DOHH2 (cell line): ENCODE data around the gene DRC3.

Experiments used
- H3F3A ChIP-seq: fragments of 200-600 bp; sonication (generic), shearing (Covaris generic); 2 replicates; pipeline ENCODE4 v1.6.0; 2016; ENCODE audit warnings: antibody characterized with exemption, mild to moderate bottlenecking; ENCODE audit not compliant: control insufficient read depth, insufficient read depth
- H3K27ac ChIP-seq: fragments of 200-600 bp; sonication (generic); 2 replicates; pipeline ENCODE4 v1.5.1; 2014; ENCODE audit warnings: low read depth, mild to moderate bottlenecking, low read length, moderate library complexity
- H3K27me3 ChIP-seq: fragments of 200-600 bp; sonication (generic); 2 replicates; pipeline ENCODE4 v1.6.1; 2014; ENCODE audit warnings: mild to moderate bottlenecking, low read length, mixed read lengths; ENCODE audit not compliant: control insufficient read depth
- H3K36me3 ChIP-seq: fragments of 200-600 bp; sonication (generic); 2 replicates; pipeline ENCODE4 v1.6.1; 2014; ENCODE audit warnings: mild to moderate bottlenecking, low read length, moderate library complexity, mixed read lengths; ENCODE audit not compliant: control insufficient read depth
- H3K4me1 ChIP-seq: fragments of 200-600 bp; sonication (generic); 2 replicates; pipeline ENCODE4 v1.6.1; 2014; ENCODE audit warnings: mild to moderate bottlenecking, low read length, mixed read lengths; ENCODE audit not compliant: control insufficient read depth
- H3K4me2 ChIP-seq: fragments of 200-600 bp; sonication (generic); 2 replicates; pipeline ENCODE4 v1.6.0; 2014; ENCODE audit warnings: mild to moderate bottlenecking, low read length, moderate library complexity
- H3K4me3 ChIP-seq: fragments of 200-600 bp; sonication (generic); 2 replicates; pipeline ENCODE4 v1.5.1; 2014; ENCODE audit warnings: mild to moderate bottlenecking, low read length, mixed read lengths
- H3K79me2 ChIP-seq: fragments of 200-600 bp; sonication (generic); 2 replicates; pipeline ENCODE4 v1.6.1; 2014; ENCODE audit warnings: mild to moderate bottlenecking, low read length, mixed read lengths; ENCODE audit not compliant: control insufficient read depth
- H3K9me2 ChIP-seq: fragments of 200-600 bp; sonication (generic); replicated peaks from 2 replicates; pipeline ENCODE4 v1.6.1; 2014; ENCODE audit warnings: mild to moderate bottlenecking, low read length, mixed read lengths; ENCODE audit not compliant: control insufficient read depth
- H3K9me3 ChIP-seq: fragments of 200-600 bp; sonication (generic); 2 replicates; pipeline ENCODE4 v1.6.1; 2014; ENCODE audit warnings: antibody characterized with exemption, low read length, mixed read lengths; ENCODE audit not compliant: control insufficient read depth, insufficient read depth
- H4K20me1 ChIP-seq: fragments of 200-600 bp; sonication (generic); 2 replicates; pipeline ENCODE4 v1.6.0; 2014; ENCODE audit warnings: low read depth, mild to moderate bottlenecking, antibody characterized with exemption, low read length, moderate library complexity; ENCODE audit not compliant: control insufficient read depth, insufficient read depth
- CTCF ChIP-seq: fragments of 200-600 bp; sonication (generic); IDR thresholded peaks from one replicate; pipeline ENCODE4 v1.5.1; 2014; ENCODE audit warnings: antibody characterized with exemption, mild to moderate bottlenecking, low read depth, low read length; ENCODE audit not compliant: poor library complexity, severe bottlenecking
- EZH2phosphoT487 ChIP-seq: fragments of 200-600 bp; sonication (generic); IDR thresholded peaks from 2 replicates; pipeline ENCODE4 v1.6.1; 2017; ENCODE audit warnings: borderline replicate concordance, mild to moderate bottlenecking, antibody characterized with exemption, low read length, moderate library complexity, mixed read lengths

DRC3 gene

GRCh38 chr17:18005496-18005895 lies 32.8 kb downstream of the DRC3 start:
- Histone ChIP-seq H3K27ac (no peak overlapping the region), H3K79me2 (no peaks in the 10 kb centered on the region), H3K4me3 (no peak overlapping the region), H3K4me2 (no peak overlapping the region), H3F3A (no peaks in the 10 kb centered on the region), H3K27me3 (no peaks in the 10 kb centered on the region), H3K9me3 (no peaks in the 10 kb centered on the region), H3K4me1 (no peaks in the 10 kb centered on the region), H3K9me2 (no peaks in the 10 kb centered on the region), H3K36me3 (no peaks in the 10 kb centered on the region), H4K20me1 (no peaks in the 10 kb centered on the region)
- TF ChIP-seq CTCF (no peak), EZH2phosphoT487 (no peak)

- Histone ChIP-seq H3K79me2 (no peaks in the 10 kb centered on the region), H3K27ac (no peak overlapping the region), H3K9me3 (no peaks in the 10 kb centered on the region), H4K20me1 (no peaks in the 10 kb centered on the region), H3K4me1 (no peaks in the 10 kb centered on the region), H3K9me2 (no peaks in the 10 kb centered on the region), H3K36me3 (no peaks in the 10 kb centered on the region), H3K4me3 (no peak overlapping the region), H3K4me2 (no peak overlapping the region), H3K27me3 (no peaks in the 10 kb centered on the region), H3F3A (no peaks in the 10 kb centered on the region)
- TF ChIP-seq EZH2phosphoT487 = no peak
- no peak for TF ChIP-seq CTCF
Measured at GRCh38 chr17:18006495-18007239, 34.0 kb downstream of the DRC3 start.

- no peak overlapping the region for H3K27ac ChIP-seq
- TF ChIP-seq EZH2phosphoT487 (no peak), CTCF (no peak)
- no peak overlapping the region for H3K4me2 ChIP-seq
- no peaks in the 10 kb centered on the region for H3K4me1 ChIP-seq
- no peak overlapping the region for H3K4me3 ChIP-seq
- no peaks in the 10 kb centered on the region for H4K20me1 ChIP-seq
- no peaks in the 10 kb centered on the region for H3K9me2 ChIP-seq
- no peaks in the 10 kb centered on the region for H3K36me3 ChIP-seq
- H3K27me3 ChIP-seq = no peaks in the 10 kb centered on the region
- H3K79me2 ChIP-seq = no peaks in the 10 kb centered on the region
- no peaks in the 10 kb centered on the region for H3F3A ChIP-seq
- H3K9me3 ChIP-seq = no peaks in the 10 kb centered on the region
Measured at GRCh38 chr17:18008496-18009268, 36.0 kb downstream of the DRC3 start.
